Panc1 (cell line): ENCODE measurements around the gene OPA3.

Source experiments
- REST ChIP-seq, 2 experiments: IDR thresholded peaks; 2 replicates each; pipeline ENCODE4 v1.6.1; 2011 to 2012; ENCODE audit warnings: low read depth in 2 of 2, control low read depth in 1 of 2, low read length in 1 of 2, mild to moderate bottlenecking in 1 of 2, moderate library complexity in 1 of 2; ENCODE audit not compliant: insufficient read depth in 1 of 2
- SIN3A ChIP-seq: IDR thresholded peaks from 2 replicates; pipeline ENCODE4 v1.6.1; 2012; ENCODE audit warnings: low read depth, mild to moderate bottlenecking, low read length, moderate library complexity, borderline replicate concordance; ENCODE audit not compliant: insufficient read depth
- TCF7L2 ChIP-seq: IDR thresholded peaks from 2 replicates; pipeline ENCODE4 v1.6.1; 2011; ENCODE audit warnings: mild to moderate bottlenecking, low read depth, low read length, inconsistent platforms
- TF ChIP-seq, protein P1 (sequence below): fragments of 450-650 bp; IDR thresholded peaks from 2 replicates; pipeline ENCODE4 v1.5.1; 2017; ENCODE audit warnings: mild to moderate bottlenecking

GRCh38 chr19:45492137-45492626 lies 92.4 kb downstream of the OPA3 start:
- TF ChIP-seq, protein P1, sequence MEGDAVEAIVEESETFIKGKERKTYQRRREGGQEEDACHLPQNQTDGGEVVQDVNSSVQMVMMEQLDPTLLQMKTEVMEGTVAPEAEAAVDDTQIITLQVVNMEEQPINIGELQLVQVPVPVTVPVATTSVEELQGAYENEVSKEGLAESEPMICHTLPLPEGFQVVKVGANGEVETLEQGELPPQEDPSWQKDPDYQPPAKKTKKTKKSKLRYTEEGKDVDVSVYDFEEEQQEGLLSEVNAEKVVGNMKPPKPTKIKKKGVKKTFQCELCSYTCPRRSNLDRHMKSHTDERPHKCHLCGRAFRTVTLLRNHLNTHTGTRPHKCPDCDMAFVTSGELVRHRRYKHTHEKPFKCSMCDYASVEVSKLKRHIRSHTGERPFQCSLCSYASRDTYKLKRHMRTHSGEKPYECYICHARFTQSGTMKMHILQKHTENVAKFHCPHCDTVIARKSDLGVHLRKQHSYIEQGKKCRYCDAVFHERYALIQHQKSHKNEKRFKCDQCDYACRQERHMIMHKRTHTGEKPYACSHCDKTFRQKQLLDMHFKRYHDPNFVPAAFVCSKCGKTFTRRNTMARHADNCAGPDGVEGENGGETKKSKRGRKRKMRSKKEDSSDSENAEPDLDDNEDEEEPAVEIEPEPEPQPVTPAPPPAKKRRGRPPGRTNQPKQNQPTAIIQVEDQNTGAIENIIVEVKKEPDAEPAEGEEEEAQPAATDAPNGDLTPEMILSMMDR: no peak
- TF ChIP-seq SIN3A (no peak), REST (IDR thresholded peaks at IDR 0.05; ENCODE audit: insufficient read depth in 1 of 2, low read depth in 2 of 2, low read length in 1 of 2) (no peak), TCF7L2 (no peak)
